Measurements from ENCODE around the gene PDCD1.

- no peak for TF ChIP-seq CTCF (CRISPR knock-in tag; IDR thresholded peaks at IDR 0.05)
- no peak for TF ChIP-seq REST (IDR thresholded peaks at IDR 0.05; ENCODE audit: borderline replicate concordance in 1 of 2, low read depth in 1 of 2, low read length in 2 of 2)
- no peak for TF ChIP-seq HOXA7 (CRISPR knock-in tag; IDR thresholded peaks at IDR 0.05)
- TF ChIP-seq TCF7L2 (IDR thresholded peaks at IDR 0.05; ENCODE audit: low read depth, low read length): no peak
- TF ChIP-seq CHD2 (IDR thresholded peaks at IDR 0.05; ENCODE audit: low read depth, low read length): no peak
These were observed 21.3 kb downstream of the PDCD1 start for GRCh38 chr2:241837197-241837965.
